ENCODE data around the gene AHSP. TPM values are rescaled to one million over a fixed set of nuclear protein-coding genes. Genes with fewer than 3 reads are reported as not detected.

The AHSP gene
- total RNA-seq, 1 experiment from 2014 or later: not detected

- no peaks in the 10 kb centered on the region for H3K79me2 ChIP-seq (ENCODE audit: low read depth)
- no peak overlapping the region for H3K27ac ChIP-seq
- H3K4me1 ChIP-seq (replicated peaks; ENCODE audit: insufficient read depth): no peaks in the 10 kb centered on the region
- no peak overlapping the region for H2AFZ ChIP-seq
- H3K9me2 ChIP-seq (ENCODE audit: insufficient read depth): no peaks in the 10 kb centered on the region
- H3K36me3 ChIP-seq (ENCODE audit: low read depth): no peaks in the 10 kb centered on the region
- no peak for DNase-seq
- no peaks in the 10 kb centered on the region for H3F3A ChIP-seq (ENCODE audit: insufficient read depth, low read depth)
- no TSS peak for BruUV-seq (replicated peaks)
- no peak for TF ChIP-seq EZH2 (IDR thresholded peaks at IDR 0.05; ENCODE audit: low read depth)
- TF ChIP-seq CTCF (conservative IDR thresholded peaks at IDR 0.05): no peak
- no peak overlapping the region for H3K4me2 ChIP-seq
- ChIA-PET CTCF (no interaction called here), POLR2A (ENCODE audit: unreplicated experiment) (no interaction called here)
- no peak overlapping the region for H3K4me3 ChIP-seq
- H4K20me1 ChIP-seq (ENCODE audit: insufficient read depth): no peaks in the 10 kb centered on the region
- H3K9me3 ChIP-seq (ENCODE audit: insufficient read depth, low read depth): no peaks in the 10 kb centered on the region
- intact Hi-C loops (cut with micrococcal nuclease; ENCODE audit: unreplicated experiment): no loop called here
- peaks cover 83% of the 10 kb centered on the region for H3K27me3 ChIP-seq (ENCODE audit: insufficient read depth, low read depth)
These were observed 2.6 kb upstream of the AHSP start for GRCh38 chr16:31525113-31525512.

GRCh38 chr16:31528523-31529107 lies 915 bp downstream of the AHSP start:
- H3K9me3 ChIP-seq (ENCODE audit: insufficient read depth, low read depth): no peaks in the 10 kb centered on the region
- BruUV-seq (replicated peaks): no TSS peak
- H3K79me2 ChIP-seq (ENCODE audit: low read depth): no peaks in the 10 kb centered on the region
- intact Hi-C loops (cut with micrococcal nuclease; ENCODE audit: unreplicated experiment): no loop called here
- no peak overlapping the region for H3K27ac ChIP-seq
- TF ChIP-seq EZH2 (IDR thresholded peaks at IDR 0.05; ENCODE audit: low read depth) (no peak), CTCF (conservative IDR thresholded peaks at IDR 0.05) (no peak)
- no peaks in the 10 kb centered on the region for H3K36me3 ChIP-seq (ENCODE audit: low read depth)
- DNase-seq: no peak
- POLR2A ChIA-PET (ENCODE audit: unreplicated experiment): no interaction called here
- no peaks in the 10 kb centered on the region for H4K20me1 ChIP-seq (ENCODE audit: insufficient read depth)
- no peaks in the 10 kb centered on the region for H3K4me1 ChIP-seq (replicated peaks; ENCODE audit: insufficient read depth)
- no peak overlapping the region for H3K4me3 ChIP-seq
- H3K4me2 ChIP-seq: no peak overlapping the region
- H3K27me3 ChIP-seq (ENCODE audit: insufficient read depth, low read depth): peaks cover 83% of the 10 kb centered on the region
- no peaks in the 10 kb centered on the region for H3K9me2 ChIP-seq (ENCODE audit: insufficient read depth)
- CTCF ChIA-PET: no interaction called here
- 0 out of 2 replicates have a peak overlapping the region, but pooled peaks have one; percentile 14 for H2AFZ ChIP-seq
- H3F3A ChIP-seq (ENCODE audit: insufficient read depth, low read depth): no peaks in the 10 kb centered on the region

GRCh38 chr16:31529108-31529936 lies 1.6 kb downstream of the AHSP start:
- Histone ChIP-seq H3K4me2 (no peak overlapping the region), H3K9me2 (ENCODE audit: insufficient read depth) (no peaks in the 10 kb centered on the region), H3K9me3 (ENCODE audit: insufficient read depth, low read depth) (no peaks in the 10 kb centered on the region), H3K4me3 (no peak overlapping the region), H3K79me2 (ENCODE audit: low read depth) (no peaks in the 10 kb centered on the region), H3K27ac (no peak overlapping the region), H3K4me1 (replicated peaks; ENCODE audit: insufficient read depth) (no peaks in the 10 kb centered on the region), H3K27me3 (ENCODE audit: insufficient read depth, low read depth) (peaks cover 85% of the 10 kb centered on the region), H3K36me3 (ENCODE audit: low read depth) (no peaks in the 10 kb centered on the region), H4K20me1 (ENCODE audit: insufficient read depth) (no peaks in the 10 kb centered on the region), H3F3A (ENCODE audit: insufficient read depth, low read depth) (no peaks in the 10 kb centered on the region), H2AFZ (no peak overlapping the region)
- CTCF ChIA-PET: no interaction called here
- DNase-seq: no peak
- POLR2A ChIA-PET (ENCODE audit: unreplicated experiment): interaction anchor here (0.6 kb wide), 1 partner anchor 31 kb away, joined by 3 read pairs; no protein-coding TSS in a partner anchor
- TF ChIP-seq CTCF (conservative IDR thresholded peaks at IDR 0.05): no peak
- no peak for TF ChIP-seq EZH2 (IDR thresholded peaks at IDR 0.05; ENCODE audit: low read depth)
- BruUV-seq (replicated peaks): no TSS peak
- intact Hi-C loops (cut with micrococcal nuclease; ENCODE audit: unreplicated experiment): no loop called here

Data from PC-9 (cell line).